Measurements from ENCODE around the gene POLR3B. TPM values are rescaled to one million over a fixed set of nuclear protein-coding genes. Genes with fewer than 3 reads are reported as not detected.

POLR3B gene
- total RNA-seq, 1 experiment from 2014 or later = 12.9 TPM

DNA sequence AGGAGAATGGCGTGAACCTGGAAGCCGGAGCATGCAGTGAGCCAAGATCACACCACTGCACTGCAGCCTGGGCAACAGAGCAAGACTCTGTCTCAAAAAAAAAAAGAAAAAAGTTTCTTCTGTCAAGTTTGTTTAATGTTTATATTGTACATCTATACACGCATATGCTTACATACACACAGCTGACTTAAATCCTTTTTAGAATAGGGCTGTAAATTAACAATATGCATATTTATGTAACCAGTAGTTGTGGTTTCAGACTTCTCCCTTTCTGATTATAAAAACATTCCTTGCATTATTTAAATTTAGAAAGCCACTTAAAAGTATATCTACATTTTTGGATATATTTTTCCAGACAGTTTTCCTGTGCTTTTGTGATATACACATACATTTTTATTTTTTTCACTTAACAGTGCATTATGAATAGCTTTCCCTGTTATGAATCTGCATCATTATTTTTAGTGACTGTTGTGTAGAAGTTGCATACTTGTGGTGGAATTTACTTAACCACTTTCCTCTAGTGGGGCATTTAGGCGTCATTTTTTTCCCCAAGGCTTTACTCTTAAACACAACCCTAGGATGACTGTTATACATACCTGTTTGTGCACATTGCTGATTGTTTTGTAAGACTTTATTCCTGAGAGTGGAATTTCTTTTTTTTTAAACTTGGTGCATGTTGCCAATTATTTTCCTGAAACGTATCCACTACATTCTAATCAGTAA is 29.4 kb downstream of the POLR3B start:
- Histone ChIP-seq H3K9me3 (ENCODE audit: insufficient read depth, low read depth) (no peaks in the 10 kb centered on the region), H4K20me1 (ENCODE audit: insufficient read depth) (peaks cover 7% of the 10 kb centered on the region; the same call in 1 of the 2 replicates), H3K4me3 (no peak overlapping the region), H3K4me2 (no peak overlapping the region), H2AFZ (no peak overlapping the region), H3K9me2 (ENCODE audit: insufficient read depth) (no peaks in the 10 kb centered on the region), H3K36me3 (ENCODE audit: low read depth) (peaks cover 13% of the 10 kb centered on the region; the same call in 1 of the 2 replicates), H3F3A (ENCODE audit: insufficient read depth, low read depth) (no peaks in the 10 kb centered on the region), H3K27ac (no peak overlapping the region), H3K27me3 (ENCODE audit: insufficient read depth, low read depth) (no peaks in the 10 kb centered on the region), H3K79me2 (ENCODE audit: low read depth) (no peaks in the 10 kb centered on the region), H3K4me1 (replicated peaks; ENCODE audit: insufficient read depth) (no peaks in the 10 kb centered on the region)
- TF ChIP-seq, protein P1, sequence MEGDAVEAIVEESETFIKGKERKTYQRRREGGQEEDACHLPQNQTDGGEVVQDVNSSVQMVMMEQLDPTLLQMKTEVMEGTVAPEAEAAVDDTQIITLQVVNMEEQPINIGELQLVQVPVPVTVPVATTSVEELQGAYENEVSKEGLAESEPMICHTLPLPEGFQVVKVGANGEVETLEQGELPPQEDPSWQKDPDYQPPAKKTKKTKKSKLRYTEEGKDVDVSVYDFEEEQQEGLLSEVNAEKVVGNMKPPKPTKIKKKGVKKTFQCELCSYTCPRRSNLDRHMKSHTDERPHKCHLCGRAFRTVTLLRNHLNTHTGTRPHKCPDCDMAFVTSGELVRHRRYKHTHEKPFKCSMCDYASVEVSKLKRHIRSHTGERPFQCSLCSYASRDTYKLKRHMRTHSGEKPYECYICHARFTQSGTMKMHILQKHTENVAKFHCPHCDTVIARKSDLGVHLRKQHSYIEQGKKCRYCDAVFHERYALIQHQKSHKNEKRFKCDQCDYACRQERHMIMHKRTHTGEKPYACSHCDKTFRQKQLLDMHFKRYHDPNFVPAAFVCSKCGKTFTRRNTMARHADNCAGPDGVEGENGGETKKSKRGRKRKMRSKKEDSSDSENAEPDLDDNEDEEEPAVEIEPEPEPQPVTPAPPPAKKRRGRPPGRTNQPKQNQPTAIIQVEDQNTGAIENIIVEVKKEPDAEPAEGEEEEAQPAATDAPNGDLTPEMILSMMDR (conservative IDR thresholded peaks at IDR 0.05) = no peak
- no peak for TF ChIP-seq EZH2 (IDR thresholded peaks at IDR 0.05; ENCODE audit: low read depth)
- intact Hi-C loops (cut with micrococcal nuclease; ENCODE audit: unreplicated experiment) = loop anchor here (1.0 to 10.0 kb wide), 4 partner anchors 160 to 708 kb away; partner anchors contain the start of gene CRY1
- CTCF ChIA-PET = interaction anchor here (1.0 to 1.6 kb wide), 2 partner anchors 29 to 455 kb away, joined by 3 to 4 read pairs; partner anchors contain the start of gene POLR3B
- no TSS peak for BruUV-seq (replicated peaks)
- peak in 1 of 2 experiments; percentile 57 for DNase-seq
- POLR2A ChIA-PET (ENCODE audit: unreplicated experiment) = no interaction called here

DNA sequence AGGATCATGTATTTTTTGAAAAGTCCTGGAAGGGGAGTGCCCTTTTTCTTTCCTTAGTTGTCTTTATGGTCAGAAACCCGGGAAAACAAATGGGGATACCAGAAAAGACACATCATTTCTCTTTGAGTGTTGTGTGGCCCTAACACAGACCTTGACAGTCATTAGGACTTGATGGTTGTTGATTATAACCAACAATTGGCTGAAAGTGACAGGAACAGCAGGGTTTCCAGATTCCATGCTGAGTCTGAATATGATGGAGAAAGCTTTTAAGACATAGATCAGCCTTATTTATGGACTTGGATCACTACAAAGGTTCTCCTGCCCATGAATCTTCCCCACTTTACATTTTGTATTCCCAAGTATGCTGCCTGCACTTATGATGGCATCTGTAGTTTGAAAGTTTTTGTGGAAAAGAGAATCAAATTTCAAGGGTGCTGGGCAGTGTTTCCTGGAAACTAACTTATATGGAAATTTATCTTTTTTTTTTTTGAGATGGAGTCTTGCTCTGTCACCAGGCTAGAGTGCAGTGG is 30.4 kb downstream of the POLR3B start:
- H3K27ac ChIP-seq = no peak overlapping the region
- peaks cover 8% of the 10 kb centered on the region; the same call in 1 of the 2 replicates for H3K36me3 ChIP-seq (ENCODE audit: low read depth)
- H3K4me1 ChIP-seq (replicated peaks; ENCODE audit: insufficient read depth) = no peaks in the 10 kb centered on the region
- H3K79me2 ChIP-seq (ENCODE audit: low read depth) = no peaks in the 10 kb centered on the region
- no TSS peak for BruUV-seq (replicated peaks)
- intact Hi-C loops (cut with micrococcal nuclease; ENCODE audit: unreplicated experiment) = loop anchor here (5.0 to 10.0 kb wide), 2 partner anchors 161 to 707 kb away; partner anchors contain the start of gene CRY1
- no peaks in the 10 kb centered on the region for H3K27me3 ChIP-seq (ENCODE audit: insufficient read depth, low read depth)
- H2AFZ ChIP-seq = no peak overlapping the region
- POLR2A ChIA-PET (ENCODE audit: unreplicated experiment) = no interaction called here
- DNase-seq = no peak
- TF ChIP-seq, protein P1 (conservative IDR thresholded peaks at IDR 0.05) = no peak
- no peak for TF ChIP-seq EZH2 (IDR thresholded peaks at IDR 0.05; ENCODE audit: low read depth)
- peaks cover 7% of the 10 kb centered on the region; the same call in 1 of the 2 replicates for H4K20me1 ChIP-seq (ENCODE audit: insufficient read depth)
- H3K4me3 ChIP-seq = no peak overlapping the region
- H3K9me3 ChIP-seq (ENCODE audit: insufficient read depth, low read depth) = no peaks in the 10 kb centered on the region
- no peak overlapping the region for H3K4me2 ChIP-seq
- no peaks in the 10 kb centered on the region for H3K9me2 ChIP-seq (ENCODE audit: insufficient read depth)
- no peaks in the 10 kb centered on the region for H3F3A ChIP-seq (ENCODE audit: insufficient read depth, low read depth)
- CTCF ChIA-PET = interaction anchor here (1.0 to 1.6 kb wide), 2 partner anchors 30 to 454 kb away, joined by 3 to 4 read pairs; partner anchors contain the start of gene POLR3B

DNA sequence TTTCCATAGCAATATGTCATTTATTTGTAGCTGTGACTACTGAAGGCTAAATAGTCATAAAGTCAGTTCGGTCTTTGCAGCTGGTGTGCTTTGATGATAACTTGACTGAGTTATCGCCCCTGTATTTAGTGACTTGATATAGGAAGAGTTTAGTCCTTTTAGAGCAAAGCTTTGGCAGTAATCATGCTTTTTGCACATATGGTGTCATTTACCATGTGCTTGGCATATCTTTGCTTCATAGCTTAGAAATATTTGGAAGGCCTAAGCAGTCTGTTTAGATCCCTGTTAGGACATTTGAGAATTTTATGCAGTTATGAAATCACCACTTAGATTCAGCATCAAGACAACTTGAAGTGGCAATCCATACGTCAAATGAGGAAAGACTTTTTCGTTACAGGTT is 31.6 kb downstream of the POLR3B start:
- intact Hi-C loops (cut with micrococcal nuclease; ENCODE audit: unreplicated experiment) = loop anchor here (5.0 to 10.0 kb wide), 2 partner anchors 162 to 706 kb away; partner anchors contain the start of gene CRY1
- Histone ChIP-seq H3K9me2 (ENCODE audit: insufficient read depth) (no peaks in the 10 kb centered on the region), H3K4me1 (replicated peaks; ENCODE audit: insufficient read depth) (no peaks in the 10 kb centered on the region), H3K9me3 (ENCODE audit: insufficient read depth, low read depth) (no peaks in the 10 kb centered on the region), H3K27me3 (ENCODE audit: insufficient read depth, low read depth) (no peaks in the 10 kb centered on the region), H3K79me2 (ENCODE audit: low read depth) (no peaks in the 10 kb centered on the region), H4K20me1 (ENCODE audit: insufficient read depth) (peaks cover 7% of the 10 kb centered on the region; the same call in 1 of the 2 replicates), H3K27ac (no peak overlapping the region), H3K4me3 (no peak overlapping the region), H3K4me2 (no peak overlapping the region), H3F3A (ENCODE audit: insufficient read depth, low read depth) (no peaks in the 10 kb centered on the region), H3K36me3 (ENCODE audit: low read depth) (0 out of 2 replicates have a peak, but pooled peaks cover 4% of the 10 kb centered on the region), H2AFZ (no peak overlapping the region)
- BruUV-seq (replicated peaks) = no TSS peak
- ChIA-PET CTCF (interaction anchor here (0.6 kb wide), 1 partner anchor 154 kb away, joined by 5 read pairs; no protein-coding TSS in a partner anchor), POLR2A (ENCODE audit: unreplicated experiment) (no interaction called here)
- no peak for DNase-seq
- TF ChIP-seq, protein P1 (conservative IDR thresholded peaks at IDR 0.05) = no peak
- no peak for TF ChIP-seq EZH2 (IDR thresholded peaks at IDR 0.05; ENCODE audit: low read depth)
